MM.1S (cell line): ENCODE measurements around the gene QARS1.

Experiments
- DNase-seq: peaks from one replicate; pipeline ENCODE4 v3.0.0-alpha.2; 2015
- H2AFZ ChIP-seq: fragments of 300-600 bp; sonication (generic); 2 replicates; pipeline ENCODE4 v1.6.0; 2016; ENCODE audit warnings: antibody characterized with exemption, low read length
- H3F3A ChIP-seq: fragments of 300-600 bp; sonication (generic); 2 replicates; pipeline ENCODE4 v1.6.1; 2016; ENCODE audit warnings: mild to moderate bottlenecking, antibody characterized with exemption, low read length, moderate library complexity, mixed read lengths; ENCODE audit not compliant: insufficient read depth
- H3K27ac ChIP-seq: fragments of 300-600 bp; sonication (generic); 2 replicates; pipeline ENCODE4 v1.5.1; 2016; ENCODE audit warnings: mild to moderate bottlenecking, low read length
- H3K27me3 ChIP-seq: fragments of 300-600 bp; sonication (generic); replicated peaks from 2 replicates; pipeline ENCODE4 v1.6.0; 2016; ENCODE audit warnings: low read length; ENCODE audit not compliant: insufficient read depth
- H3K36me3 ChIP-seq: fragments of 300-600 bp; sonication (generic); replicated peaks from 2 replicates; pipeline ENCODE4 v1.6.1; 2016; ENCODE audit warnings: mild to moderate bottlenecking, low read length, mixed read lengths; ENCODE audit not compliant: insufficient read depth
- H3K4me1 ChIP-seq: fragments of 300-600 bp; sonication (generic); 2 replicates; pipeline ENCODE4 v1.6.1; 2016; ENCODE audit warnings: low read length, mixed read lengths
- H3K4me2 ChIP-seq: fragments of 300-600 bp; sonication (generic); 2 replicates; pipeline ENCODE4 v1.6.0; 2016; ENCODE audit warnings: low read depth, low read length
- H3K4me3 ChIP-seq: fragments of 300-600 bp; sonication (generic); 2 replicates; pipeline ENCODE4 v1.5.1; 2016; ENCODE audit warnings: low read length, mixed read lengths
- H3K79me2 ChIP-seq: fragments of 300-600 bp; sonication (generic); 2 replicates; pipeline ENCODE4 v1.6.1; 2016; ENCODE audit warnings: mixed run types, low read length, mixed read lengths
- H3K9ac ChIP-seq: fragments of 300-600 bp; sonication (generic); 2 replicates; pipeline ENCODE4 v1.6.1; 2016; ENCODE audit warnings: low read length, mixed read lengths
- H3K9me2 ChIP-seq: fragments of 300-600 bp; sonication (generic); replicated peaks from 2 replicates; pipeline ENCODE4 v1.6.1; 2016; ENCODE audit warnings: mild to moderate bottlenecking, low read length, mixed read lengths; ENCODE audit not compliant: insufficient read depth
- H3K9me3 ChIP-seq: fragments of 300-600 bp; sonication (generic); replicated peaks from 2 replicates; pipeline ENCODE4 v1.6.1; 2016; ENCODE audit warnings: mild to moderate bottlenecking, low read length, mixed read lengths; ENCODE audit not compliant: insufficient read depth
- H4K20me1 ChIP-seq: fragments of 300-600 bp; sonication (generic); 2 replicates; pipeline ENCODE4 v1.6.1; 2016; ENCODE audit warnings: mild to moderate bottlenecking, low read length, moderate library complexity, mixed read lengths; ENCODE audit not compliant: insufficient read depth
- EZH2 ChIP-seq: fragments of 300-600 bp; sonication (generic); optimal IDR thresholded peaks from 2 replicates; pipeline ENCODE3; 2017; ENCODE audit warnings: low read depth, mild to moderate bottlenecking, antibody characterized with exemption, low read length, mixed read lengths
- EZH2phosphoT487 ChIP-seq: fragments of 300-600 bp; sonication (generic); IDR thresholded peaks from 2 replicates; pipeline ENCODE4 v1.6.1; 2018; ENCODE audit warnings: antibody characterized with exemption, low read length
- TF ChIP-seq, protein P1 (sequence below): fragments of 300-600 bp; sonication (generic); IDR thresholded peaks from 2 replicates; pipeline ENCODE4 v1.5.1; 2016; ENCODE audit warnings: antibody characterized with exemption, low read length, mixed read lengths

Gene QARS1

DNA sequence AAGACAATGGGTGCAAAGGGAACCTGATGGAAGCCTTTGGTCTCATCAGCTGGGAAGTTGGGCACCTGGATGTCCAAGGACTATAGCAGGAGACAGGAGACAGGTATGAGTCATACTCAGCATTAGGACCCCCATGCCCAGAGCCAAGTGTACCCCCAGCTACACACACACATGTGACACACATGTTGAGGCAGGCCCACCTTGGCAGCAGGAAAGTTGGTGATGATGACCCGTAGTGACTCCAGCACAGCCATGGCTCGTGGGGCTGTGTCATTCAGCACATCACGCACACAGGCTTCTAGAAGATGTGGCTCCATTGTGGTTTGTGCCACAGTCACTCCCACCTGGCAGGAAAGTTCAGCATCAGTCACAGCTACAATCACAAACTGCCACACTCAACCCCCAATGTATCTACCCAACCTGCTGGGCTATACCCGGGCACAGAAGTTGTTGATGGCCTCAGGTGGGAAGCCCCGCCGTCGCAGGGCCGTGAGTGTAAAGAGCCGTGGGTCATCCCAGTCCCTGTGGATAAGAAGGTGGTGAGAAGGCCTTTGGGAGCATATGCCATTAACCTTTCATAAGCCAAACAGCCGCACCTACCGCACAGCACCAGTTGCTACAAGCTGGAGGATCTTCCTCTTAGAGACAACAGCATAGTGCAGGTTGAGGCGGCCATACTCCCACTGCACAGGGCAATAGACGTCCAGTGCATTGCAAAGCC, 5.5 kb downstream of the QARS1 start:
- H3K4me1 ChIP-seq: peaks cover 5% of the 10 kb centered on the region; the same call in 1 of the 2 replicates
- peaks cover 18% of the 10 kb centered on the region for H3K79me2 ChIP-seq
- no peaks in the 10 kb centered on the region for H3K9me2 ChIP-seq
- H3K9me3 ChIP-seq: no peaks in the 10 kb centered on the region
- no peak for DNase-seq
- H3K4me2 ChIP-seq: no peak overlapping the region
- H3K27me3 ChIP-seq: no peaks in the 10 kb centered on the region
- H3K27ac ChIP-seq: no peak overlapping the region
- no peaks in the 10 kb centered on the region for H4K20me1 ChIP-seq
- no peak for TF ChIP-seq EZH2
- TF ChIP-seq, protein P1, sequence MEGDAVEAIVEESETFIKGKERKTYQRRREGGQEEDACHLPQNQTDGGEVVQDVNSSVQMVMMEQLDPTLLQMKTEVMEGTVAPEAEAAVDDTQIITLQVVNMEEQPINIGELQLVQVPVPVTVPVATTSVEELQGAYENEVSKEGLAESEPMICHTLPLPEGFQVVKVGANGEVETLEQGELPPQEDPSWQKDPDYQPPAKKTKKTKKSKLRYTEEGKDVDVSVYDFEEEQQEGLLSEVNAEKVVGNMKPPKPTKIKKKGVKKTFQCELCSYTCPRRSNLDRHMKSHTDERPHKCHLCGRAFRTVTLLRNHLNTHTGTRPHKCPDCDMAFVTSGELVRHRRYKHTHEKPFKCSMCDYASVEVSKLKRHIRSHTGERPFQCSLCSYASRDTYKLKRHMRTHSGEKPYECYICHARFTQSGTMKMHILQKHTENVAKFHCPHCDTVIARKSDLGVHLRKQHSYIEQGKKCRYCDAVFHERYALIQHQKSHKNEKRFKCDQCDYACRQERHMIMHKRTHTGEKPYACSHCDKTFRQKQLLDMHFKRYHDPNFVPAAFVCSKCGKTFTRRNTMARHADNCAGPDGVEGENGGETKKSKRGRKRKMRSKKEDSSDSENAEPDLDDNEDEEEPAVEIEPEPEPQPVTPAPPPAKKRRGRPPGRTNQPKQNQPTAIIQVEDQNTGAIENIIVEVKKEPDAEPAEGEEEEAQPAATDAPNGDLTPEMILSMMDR: no peak
- no peak for TF ChIP-seq EZH2phosphoT487
- H3K36me3 ChIP-seq: no peaks in the 10 kb centered on the region
- peaks cover 15% of the 10 kb centered on the region for H3F3A ChIP-seq
- no peak overlapping the region for H2AFZ ChIP-seq
- H3K4me3 ChIP-seq: no peak overlapping the region
- no peak overlapping the region for H3K9ac ChIP-seq

DNA sequence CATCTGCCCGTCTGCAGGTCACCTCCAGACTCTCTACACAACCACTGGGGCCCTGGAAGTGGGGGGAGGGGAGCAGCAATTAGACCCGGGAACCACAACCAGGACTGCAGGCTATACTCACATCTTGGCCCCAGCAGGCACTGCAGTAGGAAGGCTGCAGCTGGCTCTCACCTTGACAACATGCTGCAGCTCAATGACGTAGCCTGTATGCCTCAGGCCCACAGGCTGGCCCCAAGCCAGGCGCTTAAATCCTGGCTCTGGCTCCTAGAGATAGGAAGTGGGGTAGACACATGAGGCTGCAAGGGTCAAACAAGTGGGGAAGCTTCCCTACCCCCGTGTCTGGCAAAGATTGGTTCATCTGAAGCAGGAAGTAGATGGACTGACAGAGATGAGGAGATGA, 6.1 kb downstream of the QARS1 start:
- Histone ChIP-seq H2AFZ (no peak overlapping the region), H3K4me2 (no peak overlapping the region), H3K36me3 (no peaks in the 10 kb centered on the region), H3K27me3 (no peaks in the 10 kb centered on the region), H3K9me2 (no peaks in the 10 kb centered on the region), H3F3A (peaks cover 18% of the 10 kb centered on the region), H4K20me1 (no peaks in the 10 kb centered on the region), H3K4me3 (no peak overlapping the region), H3K79me2 (peaks cover 13% of the 10 kb centered on the region), H3K27ac (no peak overlapping the region), H3K9ac (no peak overlapping the region), H3K4me1 (peaks cover 2% of the 10 kb centered on the region; the same call in 1 of the 2 replicates), H3K9me3 (no peaks in the 10 kb centered on the region)
- no peak for DNase-seq
- TF ChIP-seq, protein P1: no peak
- TF ChIP-seq EZH2: no peak
- TF ChIP-seq EZH2phosphoT487: no peak

DNA sequence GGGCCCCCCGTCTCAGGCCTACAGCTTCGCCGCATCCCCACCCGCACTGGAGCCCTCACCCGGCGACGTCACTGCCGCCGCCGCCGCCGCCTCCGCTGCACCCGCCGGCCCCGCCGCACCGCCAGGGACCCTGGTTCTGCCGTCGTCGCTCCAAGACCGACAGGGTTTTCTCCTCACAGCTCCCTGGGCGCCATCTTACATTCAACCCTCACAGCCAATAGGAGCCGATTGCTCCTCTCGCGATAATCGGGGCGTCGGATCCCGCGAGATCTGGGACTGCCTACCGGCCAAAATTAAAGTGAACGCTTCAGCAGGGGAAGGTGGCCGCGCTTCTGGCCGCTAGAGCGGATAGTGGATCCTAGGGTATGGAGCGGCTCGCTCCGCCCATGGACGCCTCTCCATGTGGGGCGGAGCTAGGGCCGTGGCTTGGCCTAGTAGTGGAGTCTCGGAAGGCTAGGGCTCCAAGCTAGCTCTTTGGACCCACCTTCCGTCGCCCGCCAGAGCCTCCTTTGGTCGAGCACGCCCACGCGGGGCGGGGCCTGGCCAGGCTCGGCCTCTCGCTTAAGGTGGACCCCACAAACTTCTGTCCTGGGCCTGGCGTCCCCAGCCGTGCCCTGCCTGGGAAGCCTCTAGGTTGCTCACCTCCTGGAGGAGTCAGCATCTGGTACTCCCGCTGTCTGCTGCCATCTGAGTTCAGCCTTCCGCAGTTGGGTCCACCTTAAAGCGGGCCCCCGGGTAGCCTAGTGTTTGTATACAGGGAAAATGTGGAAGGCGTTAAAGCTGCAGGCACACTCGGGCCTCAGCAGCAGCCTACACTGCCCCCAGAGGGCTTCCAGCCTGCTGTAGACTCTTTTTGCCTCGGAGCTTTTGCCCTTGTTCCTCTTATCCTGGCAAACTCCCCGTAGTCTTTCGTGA, 10.4 kb downstream of the QARS1 start, which contains the start of gene QRICH1:
TSS of gene QRICH1 (minus strand) at position 219 of the 915 bp plus-strand sequence. CDS start 17,054 bp downstream, outside the sequence.
- Histone ChIP-seq H3F3A (peaks cover 25% of the 10 kb centered on the region), H4K20me1 (peaks cover 6% of the 10 kb centered on the region), H3K9me3 (no peaks in the 10 kb centered on the region), H3K79me2 (peaks cover 43% of the 10 kb centered on the region), H3K4me1 (peaks cover 4% of the 10 kb centered on the region), H3K4me2 (peak within 1 kb of the TSS; percentile 89), H3K36me3 (peaks cover 5% of the 10 kb centered on the region; the same call in 1 of the 2 replicates), H3K27ac (peak within 1 kb of the TSS; percentile 90), H3K9ac (peak within 1 kb of the TSS; percentile 90), H3K4me3 (peak within 1 kb of the TSS; percentile 97), H2AFZ (peak within 1 kb of the TSS; percentile 65), H3K9me2 (no peaks in the 10 kb centered on the region), H3K27me3 (no peaks in the 10 kb centered on the region)
- peak; percentile 99 for DNase-seq
- TF ChIP-seq, protein P1: peak; percentile 71
- TF ChIP-seq EZH2: no peak
